Karpas-422 (cell line): Measurements from ENCODE around the gene EPHX1. TPM values are rescaled to one million over a fixed set of nuclear protein-coding genes. Genes with fewer than 3 reads are reported as not detected.
"Not testable (repeated sequence)": the region's sequence is repeated elsewhere in the genome, so short reads cannot be mapped to it uniquely, and the experiment has no call there.

Source experiments
- DNase-seq: peaks from one replicate; pipeline ENCODE4 v3.0.0-alpha.2; 2015
- H2AFZ ChIP-seq: fragments of 200-600 bp; sonication (generic); 2 replicates; pipeline ENCODE4 v1.6.1; 2014; ENCODE audit warnings: antibody characterized with exemption, low read length, mixed read lengths
- H3K27ac ChIP-seq: fragments of 200-600 bp; sonication (generic); 2 replicates; pipeline ENCODE4 v1.5.1; 2014; ENCODE audit warnings: mild to moderate bottlenecking, low read length, moderate library complexity
- H3K27me3 ChIP-seq: fragments of 200-600 bp; sonication (generic); 2 replicates; pipeline ENCODE4 v1.6.1; 2014; ENCODE audit warnings: low read length, mixed read lengths
- H3K36me3 ChIP-seq: fragments of 200-600 bp; sonication (generic); 2 replicates; pipeline ENCODE4 v1.6.1; 2014; ENCODE audit warnings: low read length, mixed read lengths; ENCODE audit not compliant: insufficient read depth
- H3K4me1 ChIP-seq: fragments of 200-600 bp; sonication (generic); 2 replicates; pipeline ENCODE4 v1.6.1; 2014; ENCODE audit warnings: mild to moderate bottlenecking, low read length, mixed read lengths
- H3K4me2 ChIP-seq: fragments of 200-600 bp; sonication (generic); 2 replicates; pipeline ENCODE4 v1.6.1; 2014; ENCODE audit warnings: low read length, low read depth, mild to moderate bottlenecking; ENCODE audit not compliant: poor library complexity, severe bottlenecking
- H3K4me3 ChIP-seq: fragments of 200-600 bp; sonication (generic); 2 replicates; pipeline ENCODE4 v1.5.1; 2014; ENCODE audit warnings: mild to moderate bottlenecking, antibody characterized with exemption, low read length, mixed read lengths
- H3K79me2 ChIP-seq: fragments of 200-600 bp; sonication (generic); 2 replicates; pipeline ENCODE4 v1.6.1; 2014; ENCODE audit warnings: mild to moderate bottlenecking, low read length, mixed read lengths
- H3K9ac ChIP-seq: fragments of 200-600 bp; sonication (generic); 2 replicates; pipeline ENCODE4 v1.6.0; 2014; ENCODE audit warnings: low read length
- H3K9me2 ChIP-seq: fragments of 200-600 bp; sonication (generic), shearing (Covaris generic); replicated peaks from 2 replicates; pipeline ENCODE4 v1.6.0; 2014; ENCODE audit warnings: mild to moderate bottlenecking, low read length, moderate library complexity; ENCODE audit not compliant: insufficient read depth
- H3K9me3 ChIP-seq: fragments of 300-700, 200-600 bp; sonication (generic); 2 replicates; pipeline ENCODE4 v1.6.1; 2014; ENCODE audit warnings: low read length, mixed read lengths
- H4K20me1 ChIP-seq: fragments of 200-600 bp; sonication (generic); 2 replicates; pipeline ENCODE4 v1.6.1; 2014; ENCODE audit warnings: mild to moderate bottlenecking, antibody characterized with exemption, low read length, low read depth; ENCODE audit not compliant: insufficient read depth
- total RNA-seq: library from RNA; depleted of rRNA; stranded (reverse); fragments of >200 nt; shearing (Covaris generic); gene quantifications from 2 replicates; pipeline ENCODE4 v1.2.3, GENCODE V29; 2014; ENCODE audit warnings: low replicate concordance

The EPHX1 gene
- total RNA-seq, 1 experiment from 2014 or later = 0.63 TPM

DNA sequence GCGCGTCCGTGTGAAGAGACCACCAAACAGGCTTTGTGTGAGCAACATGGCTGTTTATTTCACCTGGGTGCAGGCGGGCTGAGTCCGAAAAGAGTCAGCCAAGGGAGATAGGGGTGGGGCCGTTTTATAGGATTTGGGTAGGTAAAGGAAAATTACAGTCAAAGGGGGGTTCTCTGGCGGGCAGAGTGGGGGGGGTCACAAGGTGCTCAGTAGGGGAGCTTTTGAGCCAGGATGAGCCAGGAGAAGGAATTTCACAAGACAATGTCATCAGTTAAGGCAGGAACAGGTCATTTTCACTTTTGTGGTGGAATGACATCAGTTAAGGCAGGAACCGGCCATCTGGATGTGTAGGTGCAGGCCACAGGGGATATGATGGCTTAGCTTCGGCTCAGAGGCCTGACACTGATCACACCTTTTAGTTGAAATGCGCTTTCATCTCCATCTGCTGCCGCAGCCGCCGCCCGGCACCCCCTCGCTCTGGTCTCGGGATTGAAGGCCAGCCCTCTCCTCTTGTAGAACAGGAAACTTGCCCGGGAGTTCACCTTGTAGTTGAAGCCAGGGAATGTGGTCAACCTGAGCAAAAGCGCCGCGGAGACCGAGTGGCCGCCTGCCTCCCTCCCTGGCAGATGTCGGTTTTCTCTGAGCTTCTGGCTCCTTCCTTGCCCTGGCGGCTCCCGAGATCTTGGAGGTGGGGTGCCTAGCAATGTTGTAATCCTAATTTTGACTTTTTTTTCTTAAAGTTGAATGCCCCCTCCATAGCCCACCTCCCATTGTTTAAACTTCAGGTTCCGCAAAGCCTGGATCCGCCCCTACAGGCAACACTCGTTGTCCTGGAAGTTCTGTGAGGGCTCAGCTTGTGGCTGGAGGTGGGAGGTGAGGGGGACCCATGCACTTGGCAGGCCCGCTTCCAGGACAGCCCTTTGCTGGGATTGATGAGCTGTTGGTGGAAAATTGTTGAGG is 935 bp downstream of the EPHX1 start:
- not testable (repeated sequence) for H3K4me2 ChIP-seq, H3K36me3 ChIP-seq, DNase-seq, H3K9me2 ChIP-seq, H3K27me3 ChIP-seq, H3K4me1 ChIP-seq, H3K79me2 ChIP-seq, H3K9me3 ChIP-seq, H3K4me3 ChIP-seq, H3K9ac ChIP-seq, H3K27ac ChIP-seq, H2AFZ ChIP-seq, H4K20me1 ChIP-seq

DNA sequence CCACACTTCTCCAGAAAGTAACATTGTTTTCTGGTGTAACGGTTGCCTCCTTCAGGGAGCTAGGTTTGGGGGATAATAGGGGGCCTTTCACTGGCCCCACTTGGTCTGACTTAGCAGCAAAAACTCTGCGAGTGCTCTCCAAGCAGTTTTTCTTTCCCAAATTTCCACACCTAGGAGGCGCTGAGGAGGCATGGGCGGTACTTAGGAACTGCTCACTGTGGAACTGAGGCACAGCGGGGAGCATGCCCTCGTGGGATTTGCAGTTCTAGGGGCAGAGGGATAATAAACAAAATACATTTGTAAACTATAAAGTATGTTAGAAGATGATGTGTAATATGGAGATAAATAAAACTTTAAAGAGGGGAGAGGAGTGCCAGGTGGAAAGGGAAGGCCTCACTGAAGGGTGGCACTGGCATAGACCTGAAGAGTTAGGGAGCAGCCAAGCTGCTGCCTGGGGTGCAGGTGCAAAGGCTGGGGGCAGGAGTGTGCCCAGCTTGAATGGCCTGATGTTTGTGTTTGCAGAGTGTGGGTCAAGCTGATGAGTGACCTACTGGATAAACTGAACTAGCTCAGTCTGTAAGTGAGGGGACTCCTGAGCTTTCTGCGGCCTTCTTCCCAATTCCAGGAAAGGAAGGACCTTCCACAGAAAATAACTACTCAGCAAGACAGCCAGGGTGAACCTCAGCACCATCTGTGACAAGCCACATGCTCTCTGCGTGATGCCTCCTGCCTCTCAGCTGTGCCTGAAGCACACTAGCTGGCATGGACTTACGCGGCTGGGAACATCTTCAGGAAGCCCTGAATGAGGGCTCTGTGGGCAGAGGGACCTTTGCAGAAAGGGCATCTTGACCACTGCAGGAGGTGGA is 1.9 kb downstream of the EPHX1 start:
- H4K20me1 ChIP-seq = no peaks in the 10 kb centered on the region
- no peak for DNase-seq
- no peaks in the 10 kb centered on the region for H3K79me2 ChIP-seq
- H3K36me3 ChIP-seq = no peaks in the 10 kb centered on the region
- no peaks in the 10 kb centered on the region for H3K9me3 ChIP-seq
- no peaks in the 10 kb centered on the region for H3K27me3 ChIP-seq
- no peaks in the 10 kb centered on the region for H3K4me1 ChIP-seq
- H3K27ac ChIP-seq = no peak overlapping the region
- no peak overlapping the region for H2AFZ ChIP-seq
- H3K4me2 ChIP-seq = no peak overlapping the region
- no peaks in the 10 kb centered on the region for H3K9me2 ChIP-seq
- no peak overlapping the region for H3K4me3 ChIP-seq
- no peak overlapping the region for H3K9ac ChIP-seq

DNA sequence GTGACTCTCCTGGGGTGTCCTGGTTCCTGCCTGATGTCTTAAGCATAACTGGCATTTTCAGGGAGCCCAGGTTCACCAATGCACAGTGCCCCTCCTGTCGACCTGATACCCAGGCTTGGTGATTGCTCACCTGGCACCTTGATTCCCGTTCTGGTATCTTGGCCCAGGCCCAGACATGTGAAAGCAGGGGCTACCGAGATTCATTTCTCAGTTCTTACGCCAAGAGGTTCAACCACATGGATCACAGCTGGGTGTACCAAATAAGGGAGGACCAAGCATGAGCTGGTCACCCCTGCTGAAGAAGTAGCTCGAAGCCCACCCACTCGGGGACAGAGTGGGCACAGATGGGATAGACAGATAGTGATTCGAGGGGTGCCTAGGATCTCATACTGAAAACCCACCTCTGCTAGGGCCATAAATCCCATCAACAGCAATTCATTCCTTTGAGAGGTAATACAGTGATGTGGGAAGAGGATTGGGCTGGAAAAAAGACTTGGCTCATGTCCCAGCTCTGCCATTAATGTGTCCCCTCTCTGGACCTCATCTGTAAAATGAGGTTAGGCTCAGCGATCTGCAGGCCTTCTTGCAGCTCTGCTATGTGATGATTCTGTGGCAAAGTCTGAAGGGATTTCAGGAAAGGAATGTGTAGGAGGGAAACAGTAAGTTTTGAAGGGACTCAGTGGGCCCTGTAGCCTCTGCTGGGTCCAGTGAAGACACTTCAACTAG is 2.7 kb downstream of the EPHX1 start:
- Histone ChIP-seq H3K4me1 (no peaks in the 10 kb centered on the region), H3K27ac (no peak overlapping the region), H3K4me2 (no peak overlapping the region), H3K9ac (no peak overlapping the region), H3K9me3 (no peaks in the 10 kb centered on the region), H3K4me3 (no peak overlapping the region), H4K20me1 (no peaks in the 10 kb centered on the region), H3K9me2 (no peaks in the 10 kb centered on the region), H3K36me3 (no peaks in the 10 kb centered on the region), H3K27me3 (no peaks in the 10 kb centered on the region), H3K79me2 (no peaks in the 10 kb centered on the region), H2AFZ (no peak overlapping the region)
- no peak for DNase-seq

DNA sequence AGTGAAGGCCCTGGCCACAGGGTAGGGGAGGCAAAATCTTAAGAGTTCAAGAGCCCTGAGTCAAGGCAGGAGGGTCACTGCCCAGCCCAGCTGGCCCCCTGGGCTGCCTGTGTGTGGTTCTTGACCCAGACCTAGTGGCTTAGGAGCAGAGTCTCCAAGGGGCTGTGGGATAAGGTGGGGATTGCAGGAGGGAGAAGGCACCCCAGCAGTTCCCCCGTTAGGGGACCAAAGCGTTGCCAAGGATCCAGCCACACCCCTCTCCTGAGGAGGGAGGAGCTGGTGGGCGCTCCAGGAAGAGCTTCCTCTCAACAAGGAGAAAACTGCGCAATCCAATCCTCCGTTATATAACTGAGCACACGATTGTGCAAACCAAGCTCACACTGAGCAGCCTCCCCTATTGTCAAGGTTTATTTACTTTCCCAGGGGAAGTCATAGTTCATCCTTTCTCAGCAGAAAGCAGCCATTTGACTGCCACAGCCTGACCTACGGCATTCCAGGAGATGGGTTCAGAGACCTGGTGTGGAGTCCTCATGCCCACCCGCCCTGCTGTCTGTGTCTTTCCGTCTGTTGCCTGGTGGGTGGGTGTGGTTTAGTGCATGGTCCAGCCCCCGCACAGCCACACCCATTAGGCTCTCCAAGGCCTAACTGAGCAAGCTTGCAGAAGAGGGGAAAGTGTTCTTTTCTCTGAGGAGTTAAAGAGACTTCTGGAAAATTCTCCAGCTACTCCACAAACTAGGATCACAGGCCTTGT is 3.5 kb downstream of the EPHX1 start:
- Histone ChIP-seq H3K4me3 (no peak overlapping the region), H3K9ac (no peak overlapping the region), H3K79me2 (no peaks in the 10 kb centered on the region), H3K4me1 (no peaks in the 10 kb centered on the region), H3K9me2 (no peaks in the 10 kb centered on the region), H2AFZ (no peak overlapping the region), H3K27me3 (no peaks in the 10 kb centered on the region), H3K27ac (no peak overlapping the region), H4K20me1 (no peaks in the 10 kb centered on the region), H3K9me3 (no peaks in the 10 kb centered on the region), H3K4me2 (no peak overlapping the region), H3K36me3 (no peaks in the 10 kb centered on the region)
- DNase-seq = peak; percentile 52

DNA sequence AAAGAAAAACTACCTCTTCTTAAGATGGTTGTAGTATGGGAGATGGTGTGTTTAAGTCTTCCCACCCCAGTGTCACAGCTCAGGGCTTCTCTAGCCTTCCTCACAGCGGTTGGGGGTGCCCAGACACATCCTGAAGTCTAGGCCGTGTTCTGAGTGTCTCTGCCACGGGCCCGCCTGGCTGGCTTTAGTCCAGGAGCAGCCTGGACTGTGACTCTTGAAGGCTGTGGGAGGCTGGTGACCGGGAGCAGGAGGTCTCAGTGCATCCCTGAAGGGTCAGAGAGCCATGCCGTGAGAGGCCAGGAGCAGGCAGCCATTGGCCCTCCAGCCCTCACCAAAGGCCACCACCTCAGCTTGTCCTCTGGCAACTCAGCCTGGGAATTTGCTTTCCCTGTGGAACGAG is 4.5 kb downstream of the EPHX1 start:
- no peak overlapping the region for H3K4me2 ChIP-seq
- no peaks in the 10 kb centered on the region for H3K9me2 ChIP-seq

DNA sequence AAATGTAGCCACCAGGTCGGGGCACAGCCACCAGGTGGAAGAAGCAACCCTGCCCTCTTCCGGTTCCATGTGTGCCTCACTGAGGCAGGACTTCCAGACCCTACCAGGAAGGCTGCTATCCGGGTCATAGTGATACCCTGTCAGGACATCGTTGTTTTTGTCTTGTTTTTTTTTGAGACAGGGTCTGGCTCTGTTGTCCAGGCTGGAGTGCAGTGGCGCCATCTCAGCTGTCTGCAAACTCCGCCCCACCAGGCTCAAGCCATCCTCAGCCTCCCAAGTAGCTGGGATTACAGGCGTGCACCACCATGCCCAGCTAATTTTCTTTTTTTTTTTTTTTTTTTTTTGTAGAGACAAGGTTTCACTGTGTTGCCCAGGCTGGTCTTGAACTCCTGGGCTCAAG is 5.2 kb downstream of the EPHX1 start:
- not testable (repeated sequence) for H3K79me2 ChIP-seq, H3K36me3 ChIP-seq, H3K4me1 ChIP-seq, H4K20me1 ChIP-seq, H3K27ac ChIP-seq, H3K4me2 ChIP-seq, DNase-seq, H3K9me3 ChIP-seq, H3K27me3 ChIP-seq, H3K9ac ChIP-seq, H3K4me3 ChIP-seq, H2AFZ ChIP-seq, H3K9me2 ChIP-seq

More for the DNA sequence above, 4.5 kb downstream of the EPHX1 start:
- no peaks in the 10 kb centered on the region for H4K20me1 ChIP-seq
- H3K4me1 ChIP-seq = no peaks in the 10 kb centered on the region
- no peak for DNase-seq
- H2AFZ ChIP-seq = no peak overlapping the region
- no peak overlapping the region for H3K4me3 ChIP-seq
- H3K27ac ChIP-seq = no peak overlapping the region
- no peaks in the 10 kb centered on the region for H3K27me3 ChIP-seq
- H3K79me2 ChIP-seq = no peaks in the 10 kb centered on the region
- H3K9me3 ChIP-seq = no peaks in the 10 kb centered on the region
- H3K36me3 ChIP-seq = no peaks in the 10 kb centered on the region
- H3K9ac ChIP-seq = no peak overlapping the region

DNA sequence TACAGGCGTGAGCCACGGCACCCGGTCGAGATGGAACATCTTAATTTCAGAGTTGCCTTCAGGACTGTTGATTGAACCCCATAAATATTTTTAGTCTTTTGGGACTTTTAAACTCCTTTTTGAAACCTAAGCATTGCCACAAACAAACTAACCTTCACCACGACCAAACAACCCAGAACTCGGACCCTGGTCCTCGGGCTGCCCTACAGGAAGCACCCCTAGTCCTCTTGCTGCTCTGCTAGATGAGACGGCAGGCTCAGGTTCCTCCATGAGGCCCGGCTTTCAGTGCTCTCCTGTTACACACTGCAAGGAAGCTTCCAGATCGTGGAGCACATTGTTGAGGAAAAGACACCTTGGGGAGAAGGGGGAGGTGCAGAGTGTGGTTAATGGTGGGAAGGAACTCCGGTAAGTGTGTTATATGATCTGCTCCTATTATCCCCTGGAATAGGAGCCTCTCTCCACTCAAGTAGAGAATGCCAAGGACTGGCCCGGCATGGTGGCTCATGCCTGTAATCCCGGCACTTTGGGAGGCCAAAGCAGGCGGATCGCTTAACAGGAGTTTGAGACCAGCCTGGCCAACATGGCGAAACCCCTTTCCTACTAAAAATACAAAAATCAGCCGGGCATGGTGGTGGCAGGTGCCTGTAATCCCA is 5.7 kb downstream of the EPHX1 start:
- Histone ChIP-seq H3K27me3 (no peaks in the 10 kb centered on the region), H3K4me3 (no peak overlapping the region), H3K9me3 (no peaks in the 10 kb centered on the region), H3K36me3 (no peaks in the 10 kb centered on the region), H2AFZ (no peak overlapping the region), H3K9ac (no peak overlapping the region), H3K79me2 (no peaks in the 10 kb centered on the region), H3K27ac (no peak overlapping the region), H4K20me1 (no peaks in the 10 kb centered on the region), H3K4me1 (no peaks in the 10 kb centered on the region), H3K4me2 (no peak overlapping the region), H3K9me2 (no peaks in the 10 kb centered on the region)
- DNase-seq = no peak
